NCI-H1105 treated with DMSO at 0.1 percent for 48 hours (cell line): ENCODE data around the gene NPAS3.

Experiments
- DNase-seq: peaks from one replicate; lab custom pipeline; 2025; lab: John Stamatoyannopoulos, UW

Gene NPAS3

GRCh38 chr14:32940711-32941667 lies 2.3 kb downstream of the NPAS3 start:
- DNase-seq: no peak

DNA sequence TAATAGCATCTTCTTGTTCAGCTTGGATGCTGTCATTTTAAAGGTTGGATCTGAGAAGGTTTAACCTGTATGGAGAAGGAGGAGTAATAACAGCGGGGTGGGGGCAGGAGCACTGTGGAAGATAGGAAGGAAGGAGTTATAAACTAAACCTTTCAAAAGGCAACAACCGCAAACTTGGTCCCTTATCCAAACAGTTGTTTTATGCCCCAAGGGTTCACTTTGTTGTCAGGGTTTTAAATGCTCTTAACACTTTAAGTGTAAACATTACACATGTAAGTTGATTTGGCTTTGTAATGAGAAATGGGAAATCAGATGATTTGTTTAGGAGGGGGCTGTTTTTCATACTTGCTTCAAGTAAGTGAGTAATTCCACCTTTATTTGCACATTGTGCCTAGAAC lies 3.0 kb downstream of the NPAS3 start:
- DNase-seq: no peak

- DNase-seq: no peak
Observed at GRCh38 chr14:32947081-32947480, 8.4 kb downstream of the NPAS3 start.

DNA sequence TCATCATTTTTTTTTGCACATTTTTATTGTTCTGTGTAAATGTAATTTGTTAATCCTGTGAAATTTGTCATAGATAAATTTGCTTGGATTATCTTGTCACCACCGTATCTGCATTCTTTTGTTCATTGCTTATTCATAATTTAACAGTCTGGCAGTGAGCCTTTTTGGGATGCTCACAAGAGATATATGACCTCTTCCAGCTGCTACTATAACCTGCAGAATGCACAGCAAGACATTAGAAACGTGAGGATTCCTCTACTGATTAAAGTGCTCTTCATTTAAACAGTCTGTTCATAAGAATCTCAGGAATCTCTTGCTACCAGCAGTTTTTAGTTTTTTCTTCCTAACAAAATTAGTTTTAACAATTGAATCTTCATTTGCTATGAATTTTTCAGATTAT lies 9.1 kb downstream of the NPAS3 start:
- DNase-seq: no peak

DNA sequence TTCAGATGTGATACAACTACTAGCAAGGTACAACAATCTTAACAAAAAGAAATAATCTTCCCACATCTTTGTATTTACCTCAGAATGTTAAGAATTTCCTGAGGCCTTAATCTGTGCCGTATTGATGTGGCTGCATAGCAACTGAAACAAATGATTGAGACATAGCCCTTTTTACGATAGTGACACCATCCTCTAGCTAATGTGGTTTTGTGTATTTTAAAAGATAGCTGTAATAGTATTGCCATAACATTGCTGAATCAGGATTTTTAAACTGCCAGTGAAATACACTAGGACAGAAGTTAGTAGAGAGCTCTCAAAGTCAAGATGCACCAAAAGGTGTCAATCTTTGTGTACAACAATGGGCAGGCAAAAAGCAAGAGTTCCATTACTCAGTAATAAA lies 11.9 kb downstream of the NPAS3 start:
- DNase-seq: no peak

- DNase-seq: no peak
Observed at GRCh38 chr14:32967421-32967820, 28.7 kb downstream of the NPAS3 start.

DNA sequence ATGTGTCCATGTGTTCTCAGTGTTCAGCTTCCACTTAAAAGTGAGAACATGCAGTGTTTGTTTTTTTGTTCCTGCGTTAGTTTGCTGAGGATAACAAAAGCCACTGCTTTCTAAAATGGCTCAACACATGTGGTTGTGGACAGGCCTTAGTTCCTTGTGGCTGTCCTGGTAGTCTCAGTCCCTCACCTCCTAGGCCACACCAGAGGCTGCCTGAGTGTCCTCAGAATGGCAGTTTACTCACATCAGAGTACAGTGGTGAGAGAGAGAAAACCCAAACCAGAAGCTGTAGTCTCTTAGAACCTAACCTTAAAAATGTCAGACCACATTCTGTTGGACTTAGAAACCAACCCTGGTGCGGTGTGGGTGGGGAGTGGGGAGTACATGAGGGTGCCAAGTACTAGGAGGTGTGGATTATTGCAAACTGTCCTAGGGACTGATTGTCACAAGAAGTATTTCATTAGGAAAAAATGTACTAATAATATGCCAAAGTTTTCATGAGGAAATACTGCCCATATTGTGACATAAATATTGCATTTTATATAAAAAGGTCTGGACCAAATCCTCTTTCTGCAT lies 30.4 kb downstream of the NPAS3 start:
- no peak for DNase-seq

- no peak for DNase-seq
Observed at GRCh38 chr14:32977913-32978312, 39.2 kb downstream of the NPAS3 start.

GRCh38 chr14:32978691-32979255 lies 40.1 kb downstream of the NPAS3 start:
- DNase-seq: no peak

DNA sequence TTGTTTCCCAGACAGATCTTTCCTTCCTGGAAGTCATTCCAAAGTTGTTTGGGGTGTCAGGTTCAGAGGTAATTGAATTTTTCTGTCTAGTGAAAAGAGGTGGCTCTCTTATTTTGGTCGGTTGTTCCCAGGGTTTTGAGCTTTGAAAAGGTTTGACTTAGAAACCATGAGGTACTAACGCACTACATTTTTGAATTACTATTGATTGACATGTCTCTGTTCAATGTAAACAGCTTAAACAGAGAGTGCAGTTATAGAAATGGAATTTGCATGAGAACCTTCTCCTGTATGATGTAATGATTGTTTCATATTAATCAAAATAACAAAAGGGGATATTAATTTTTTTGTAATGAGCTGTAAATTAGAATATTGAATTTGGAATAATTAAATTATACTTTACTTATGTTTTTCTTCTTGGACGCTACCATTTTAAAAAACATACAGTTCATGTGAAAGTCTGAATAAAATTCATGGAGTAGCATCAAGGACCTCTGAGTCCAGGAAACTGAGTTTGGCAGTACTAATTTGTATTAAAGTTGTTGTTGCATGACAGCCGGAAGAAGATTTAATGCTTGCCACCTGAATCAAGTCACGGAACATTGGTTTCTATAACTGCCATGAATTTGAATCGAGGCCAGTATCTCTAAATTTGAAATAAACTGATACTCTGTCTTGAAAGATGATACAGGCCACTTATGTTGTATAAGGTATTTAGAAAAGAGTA lies 41.7 kb downstream of the NPAS3 start:
- peak; percentile 97 for DNase-seq

DNA sequence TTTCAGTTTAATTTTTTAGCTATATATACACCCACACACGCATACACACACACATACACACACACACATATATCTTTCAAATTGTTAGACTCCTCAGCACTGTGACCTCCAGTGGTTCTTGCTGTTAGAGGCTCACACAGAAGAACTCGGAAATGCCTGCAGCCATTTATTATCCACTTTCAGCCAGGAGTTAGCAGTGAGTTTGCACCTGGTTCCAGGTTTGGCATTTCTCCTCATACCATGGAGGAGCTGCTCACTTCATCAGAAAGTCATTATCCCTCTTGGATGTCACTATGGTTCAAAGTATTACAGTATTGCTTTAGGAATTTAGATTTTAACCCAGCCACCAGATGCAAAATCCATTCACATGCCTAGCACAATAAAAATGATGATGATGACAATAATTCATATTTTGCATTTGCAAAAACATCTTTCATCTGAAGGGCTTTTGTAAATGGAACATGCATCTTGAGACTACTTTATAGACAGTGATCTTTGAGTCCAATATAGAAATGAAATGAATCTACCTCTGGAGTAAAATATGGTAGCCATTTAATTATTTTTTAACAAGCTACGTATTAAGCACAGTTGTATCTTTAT lies 42.3 kb downstream of the NPAS3 start:
- peak; percentile 97 for DNase-seq

DNA sequence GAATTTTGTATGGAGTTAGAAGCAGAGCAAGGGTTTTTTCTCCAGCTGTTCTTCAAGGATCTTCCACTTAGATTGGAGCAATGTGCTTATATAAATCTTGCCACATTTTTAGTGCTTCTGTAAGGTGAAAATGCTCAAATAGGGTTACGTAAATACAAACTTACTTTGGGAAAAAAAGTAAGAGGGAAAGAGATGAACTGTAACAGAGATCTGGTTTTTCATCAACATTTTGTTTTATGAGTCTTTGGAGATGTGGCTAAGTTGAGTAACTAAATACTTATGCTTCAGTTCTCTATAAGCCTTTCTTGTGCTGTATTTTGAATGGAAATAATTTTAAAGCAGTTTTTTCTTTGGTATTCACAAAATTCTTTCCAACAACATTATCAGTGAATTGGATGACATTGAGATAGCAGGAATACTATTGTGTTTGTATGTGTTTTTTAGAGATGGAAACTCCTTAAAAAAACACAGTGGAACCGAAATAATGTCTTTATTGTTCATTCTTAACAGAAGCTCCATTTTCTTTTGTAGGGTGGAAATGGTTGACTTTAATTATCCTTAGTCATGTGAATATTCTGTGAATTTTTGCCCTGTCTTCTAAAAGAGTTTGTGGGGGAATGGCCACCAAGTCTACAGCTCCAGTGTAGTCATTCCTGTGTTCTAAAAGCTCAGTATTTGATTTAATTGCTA lies 45.7 kb downstream of the NPAS3 start:
- DNase-seq: no peak

- no peak for DNase-seq
Observed at GRCh38 chr14:32985866-32986265, 47.2 kb downstream of the NPAS3 start.

DNA sequence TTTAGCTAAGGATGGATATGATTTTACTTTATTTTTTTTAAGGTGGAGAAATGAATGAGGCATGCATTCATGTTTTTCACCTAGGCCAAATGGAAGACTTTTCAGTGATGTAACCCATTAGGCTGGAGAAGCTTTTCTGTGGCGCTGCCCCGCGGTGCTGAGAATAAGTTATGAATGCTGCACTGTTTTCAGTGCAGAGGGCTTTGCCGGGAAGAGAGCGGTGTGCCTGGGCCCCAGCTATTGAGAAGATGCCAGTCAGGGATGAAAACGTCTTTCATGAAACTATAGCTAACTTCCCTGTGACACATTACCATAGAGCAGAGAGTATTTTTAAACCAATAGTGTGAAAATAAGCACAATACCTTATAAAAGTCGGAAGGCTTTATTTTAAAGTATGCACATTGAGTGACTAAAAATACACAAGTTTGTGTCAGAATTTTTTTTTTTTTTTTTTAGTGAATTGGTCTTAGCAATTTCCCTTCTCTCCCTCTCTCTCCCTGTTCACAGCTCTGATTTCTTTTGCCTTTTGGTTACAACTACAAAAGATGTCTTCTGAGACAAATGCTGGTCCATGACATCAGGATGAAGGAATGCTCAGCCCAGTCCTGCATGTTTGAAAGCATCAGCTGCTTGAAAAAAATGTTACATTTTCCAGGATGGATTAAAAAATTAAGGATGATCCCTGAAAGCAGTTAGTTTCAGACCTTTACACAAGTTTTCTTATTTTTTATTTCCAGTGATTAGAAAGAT lies 48.3 kb downstream of the NPAS3 start:
- DNase-seq: no peak

DNA sequence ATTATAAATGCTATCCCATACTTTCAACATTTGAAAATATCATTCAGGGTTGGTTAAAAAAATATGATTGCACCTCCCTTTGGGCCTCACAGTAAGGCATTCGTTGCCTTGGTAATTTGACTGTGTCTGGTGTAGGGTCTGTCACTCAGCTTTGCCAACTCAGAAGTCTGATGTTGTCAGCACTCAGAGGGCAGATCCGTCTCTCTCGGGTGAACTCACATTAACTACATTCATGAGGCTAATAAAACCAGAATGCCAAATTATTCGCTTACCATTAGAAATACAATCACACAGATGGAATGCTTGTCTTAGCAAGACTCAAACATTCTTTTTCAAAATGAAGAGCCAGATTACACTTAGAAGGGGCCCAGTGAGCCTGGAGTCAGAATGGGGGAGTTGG lies 53.0 kb downstream of the NPAS3 start:
- DNase-seq: no peak

- no peak for DNase-seq
Observed at GRCh38 chr14:32993921-32994320, 55.2 kb downstream of the NPAS3 start.

GRCh38 chr14:32996343-32996742 lies 57.7 kb downstream of the NPAS3 start:
- no peak for DNase-seq

GRCh38 chr14:32998433-32998832 lies 59.8 kb downstream of the NPAS3 start:
- no peak for DNase-seq

- no peak for DNase-seq
Observed at GRCh38 chr14:33009673-33010072, 71.0 kb downstream of the NPAS3 start.

DNA sequence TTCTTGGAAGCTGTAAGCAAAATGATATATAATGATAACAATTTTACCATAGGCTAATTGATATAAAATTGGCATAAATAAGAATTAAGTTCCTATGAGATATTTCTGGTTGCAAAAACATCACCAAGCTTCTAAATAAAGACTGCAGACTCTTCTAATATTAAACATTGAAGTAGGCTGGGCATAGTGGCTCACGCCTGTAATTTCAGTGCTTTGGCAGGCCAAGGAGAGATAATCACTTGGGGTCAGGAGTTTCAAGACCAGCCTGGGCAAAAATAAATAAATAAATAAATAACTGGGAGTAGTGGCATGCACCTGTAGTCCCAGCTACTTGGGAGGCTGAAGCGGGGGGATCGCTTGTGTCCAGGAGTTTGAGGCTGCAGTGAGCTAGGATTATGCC lies 71.8 kb downstream of the NPAS3 start:
- DNase-seq: no peak

GRCh38 chr14:33014710-33015109 lies 76.0 kb downstream of the NPAS3 start:
- DNase-seq: no peak
